ENCODE measurements around the gene SCN10A.

SCN10A gene

DNA sequence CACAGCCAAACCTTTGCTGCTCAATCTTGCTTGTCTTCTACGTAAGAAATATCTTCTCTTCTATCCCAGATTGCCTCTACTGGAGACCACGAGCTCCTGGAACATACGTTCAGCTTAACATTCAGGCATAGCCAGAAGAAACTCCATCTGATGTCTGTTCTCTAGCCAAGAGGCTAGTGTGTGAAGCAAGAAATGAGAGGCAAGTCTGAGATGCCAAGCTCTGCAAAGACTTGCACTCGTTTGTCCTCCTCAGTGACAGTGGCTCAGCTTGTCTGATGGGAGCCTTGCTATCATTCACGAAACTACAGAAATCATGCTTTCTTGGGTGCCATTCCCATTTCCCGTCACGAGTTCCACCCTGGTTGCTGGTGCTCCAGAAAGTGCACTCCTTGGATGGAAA is at the start of gene SCN10A:
TSS of gene SCN10A (minus strand) at position 192 of the 400 bp plus-strand sequence. CDS start 22,207 bp downstream, outside the sequence.
- no peak for DNase-seq

DNA sequence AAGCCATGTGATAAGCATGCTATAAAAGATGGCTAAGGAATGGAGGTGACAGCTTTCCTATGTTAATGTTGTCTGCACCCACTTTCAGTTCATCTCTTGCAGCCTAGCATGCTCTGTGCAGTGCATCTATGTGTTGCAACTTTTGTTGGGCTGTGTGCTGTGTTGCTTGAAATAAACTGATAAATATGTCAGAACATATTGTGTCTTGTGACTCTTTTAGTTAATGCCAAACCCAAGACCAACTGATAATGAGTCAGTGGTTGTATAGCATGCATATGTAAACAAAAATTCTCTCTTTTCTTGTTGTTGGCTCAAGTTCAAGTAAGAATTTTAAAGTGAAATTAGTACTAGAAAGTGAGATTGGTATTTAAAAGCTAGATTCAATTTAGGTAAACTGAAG is 37.0 kb upstream of the SCN10A start:
- no peak for DNase-seq

GRCh38 chr3:38843898-38844297 is 27.9 kb upstream of the SCN10A start:
- no peak for DNase-seq

GRCh38 chr3:38842266-38842965 is 26.4 kb upstream of the SCN10A start:
- DNase-seq, result no peak

- DNase-seq, result no peak
These were observed 25.0 kb upstream of the SCN10A start for GRCh38 chr3:38840987-38841386.

DNA sequence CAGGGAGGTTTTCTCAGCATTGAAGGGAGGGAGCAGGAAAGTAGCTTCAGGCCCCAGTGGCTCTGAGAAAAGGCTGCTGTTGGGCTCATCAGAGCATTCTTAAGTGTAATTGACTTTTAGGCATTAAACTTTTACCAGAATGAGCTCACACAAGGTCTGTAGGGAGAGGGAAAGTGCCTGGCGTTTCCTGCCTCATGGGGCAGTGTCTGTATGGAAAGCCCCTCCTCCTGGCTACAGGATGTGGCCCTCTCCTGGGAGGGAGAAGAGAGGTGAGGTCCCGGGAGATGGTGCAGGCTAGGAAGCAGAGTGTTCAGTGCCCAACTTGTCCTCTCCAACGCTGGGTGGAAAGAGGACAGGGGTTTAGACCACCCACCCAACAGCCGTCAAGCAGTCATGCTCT is 21.3 kb upstream of the SCN10A start:
- DNase-seq, result no peak

DNA sequence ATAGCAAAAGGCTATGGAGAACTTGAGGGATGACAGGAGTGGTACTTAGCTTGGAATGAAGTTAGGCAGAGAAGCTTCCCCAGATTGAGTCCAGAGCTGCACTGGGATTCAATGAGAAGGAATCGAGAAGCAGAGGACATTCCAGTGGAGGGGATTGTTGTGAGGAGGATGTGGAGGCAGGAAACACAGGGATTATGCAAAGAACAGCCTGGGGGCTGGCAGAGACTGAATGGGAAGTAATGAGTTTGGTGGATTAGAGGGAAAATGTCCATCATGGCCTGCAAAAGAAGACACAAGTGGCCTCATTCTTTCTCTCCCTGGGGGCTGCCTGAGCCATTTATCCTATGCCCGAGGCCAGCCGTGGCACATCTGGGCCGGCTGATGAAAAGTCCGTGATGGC is 20.5 kb upstream of the SCN10A start:
- DNase-seq, result no peak

GRCh38 chr3:38835939-38836338 is 19.9 kb upstream of the SCN10A start:
- DNase-seq, result no peak

GRCh38 chr3:38834717-38835116 is 18.7 kb upstream of the SCN10A start:
- DNase-seq, result no peak

- DNase-seq, result peak; percentile 68
These were observed 18.1 kb upstream of the SCN10A start for GRCh38 chr3:38834110-38834509.

DNA sequence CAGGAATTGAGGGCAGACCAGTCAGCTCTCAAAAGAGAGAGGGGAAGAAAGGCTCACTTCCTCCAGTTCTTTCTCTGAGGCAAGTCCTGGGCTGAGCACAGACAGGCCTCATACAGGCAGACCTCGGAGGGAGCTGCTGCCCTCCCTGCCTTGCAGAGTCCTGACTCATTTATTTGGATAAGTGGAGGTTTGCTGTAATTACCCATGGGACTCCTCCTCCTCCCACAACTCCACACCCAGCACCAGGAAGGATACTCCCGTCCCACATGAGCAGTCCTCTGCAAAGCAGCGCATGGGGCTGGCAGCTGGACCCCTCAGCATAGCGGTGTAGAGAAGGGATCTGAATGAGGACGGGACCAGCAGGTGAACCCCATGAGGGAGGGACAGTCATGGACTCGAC is 13.4 kb upstream of the SCN10A start:
- DNase-seq, result no peak

DNA sequence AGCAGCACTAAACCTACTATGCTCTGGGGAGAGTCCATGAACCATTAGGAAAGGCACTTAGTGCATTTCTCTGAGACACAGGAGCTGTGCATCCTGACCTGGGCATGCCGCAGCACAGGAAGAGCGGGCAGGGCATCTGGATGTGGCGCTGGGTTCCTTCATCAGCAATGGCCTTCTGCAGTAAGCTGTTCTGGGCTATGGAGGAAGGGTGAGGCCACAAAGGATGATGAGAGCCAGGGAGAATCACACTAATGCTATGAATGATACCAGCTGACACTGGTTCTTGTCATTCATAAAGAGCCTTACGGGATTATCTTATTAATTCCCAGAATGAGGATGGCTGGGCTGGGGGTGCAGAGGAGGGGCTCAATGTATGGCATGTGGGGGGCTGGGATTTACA is 12.7 kb upstream of the SCN10A start:
- DNase-seq, result no peak

DNA sequence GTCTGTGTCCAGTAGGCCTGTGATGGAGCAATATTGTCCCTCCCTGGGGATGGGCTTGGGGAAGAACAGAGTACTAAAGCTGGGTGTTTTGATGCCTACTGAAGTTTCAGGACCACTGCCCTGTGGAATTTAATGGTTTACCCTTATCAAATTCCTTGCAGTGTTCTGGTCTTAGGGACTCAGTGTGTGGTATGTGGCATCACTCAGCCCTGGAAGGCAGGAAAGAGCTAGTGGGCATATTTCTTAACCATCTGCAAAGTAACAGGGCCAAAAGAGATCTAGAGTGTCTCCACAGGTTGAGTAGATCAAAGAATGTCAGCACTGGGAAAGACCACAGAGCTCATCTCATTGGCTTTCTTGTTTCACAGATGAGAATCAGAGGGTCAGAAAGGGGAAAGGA is 11.8 kb upstream of the SCN10A start:
- DNase-seq, result no peak

DNA sequence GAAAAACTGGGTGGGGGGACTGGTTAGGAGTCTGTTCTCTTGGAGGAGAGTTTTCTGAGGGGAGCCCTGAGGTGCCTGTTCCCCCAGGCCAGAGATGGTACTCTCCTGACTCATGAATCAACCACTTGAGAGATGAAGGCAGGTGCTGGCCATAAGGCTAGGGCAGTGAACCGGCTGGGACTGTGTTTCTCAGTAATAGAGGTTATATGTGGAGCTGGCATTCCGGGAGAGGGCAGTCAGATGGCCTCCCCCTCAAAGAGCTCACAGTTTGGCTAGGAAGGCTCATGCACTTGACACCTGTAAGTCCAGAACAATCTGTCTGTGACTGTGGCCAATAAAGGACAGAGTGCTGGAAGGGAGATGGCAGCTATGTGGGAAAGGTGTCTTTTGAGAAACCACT is 10.0 kb upstream of the SCN10A start:
- DNase-seq, result no peak

DNA sequence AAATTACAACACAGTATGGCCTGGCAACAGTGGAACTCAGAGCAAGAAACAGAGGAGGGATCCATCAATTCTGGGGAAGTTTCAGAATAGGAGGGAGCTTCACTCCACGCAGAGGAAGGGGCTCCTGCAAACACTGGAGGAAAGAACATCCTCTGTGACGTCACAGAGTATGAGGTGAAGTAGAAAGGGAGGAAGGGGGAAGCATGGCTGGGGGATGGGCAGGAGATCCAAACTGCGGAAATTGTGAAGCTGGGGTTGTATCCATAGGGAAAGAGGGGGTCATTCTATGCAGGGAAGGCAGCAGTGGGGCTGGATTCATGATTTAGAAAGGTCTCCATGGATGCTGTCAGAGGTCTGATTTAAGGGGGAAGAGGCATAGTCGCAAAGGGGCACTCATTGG is 8.3 kb upstream of the SCN10A start:
- no peak for DNase-seq

DNA sequence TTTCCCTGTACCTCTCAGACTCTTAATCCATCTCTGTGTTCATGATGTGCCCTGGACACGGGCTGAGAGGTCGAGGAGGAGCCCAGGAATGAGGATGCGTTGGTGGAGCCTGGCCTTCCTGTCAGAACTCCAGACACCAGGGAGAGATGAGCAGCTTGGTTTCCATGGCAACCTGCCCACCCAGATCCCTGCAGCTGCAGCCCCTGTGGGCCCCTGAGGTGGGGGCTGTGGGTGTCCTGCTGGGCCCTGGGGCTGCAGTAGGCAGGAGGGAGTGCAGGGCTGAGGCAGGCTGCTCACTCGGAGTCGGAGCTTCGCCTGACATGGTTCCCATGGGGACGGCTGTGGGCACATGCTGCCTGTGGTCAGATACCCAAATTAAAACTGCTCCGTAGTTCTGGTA is 7.7 kb upstream of the SCN10A start:
- no peak for DNase-seq

GRCh38 chr3:38823186-38823585 is 7.2 kb upstream of the SCN10A start:
- DNase-seq, result no peak

GRCh38 chr3:38811822-38812221 is 4.2 kb downstream of the SCN10A start:
- DNase-seq, result no peak

DNA sequence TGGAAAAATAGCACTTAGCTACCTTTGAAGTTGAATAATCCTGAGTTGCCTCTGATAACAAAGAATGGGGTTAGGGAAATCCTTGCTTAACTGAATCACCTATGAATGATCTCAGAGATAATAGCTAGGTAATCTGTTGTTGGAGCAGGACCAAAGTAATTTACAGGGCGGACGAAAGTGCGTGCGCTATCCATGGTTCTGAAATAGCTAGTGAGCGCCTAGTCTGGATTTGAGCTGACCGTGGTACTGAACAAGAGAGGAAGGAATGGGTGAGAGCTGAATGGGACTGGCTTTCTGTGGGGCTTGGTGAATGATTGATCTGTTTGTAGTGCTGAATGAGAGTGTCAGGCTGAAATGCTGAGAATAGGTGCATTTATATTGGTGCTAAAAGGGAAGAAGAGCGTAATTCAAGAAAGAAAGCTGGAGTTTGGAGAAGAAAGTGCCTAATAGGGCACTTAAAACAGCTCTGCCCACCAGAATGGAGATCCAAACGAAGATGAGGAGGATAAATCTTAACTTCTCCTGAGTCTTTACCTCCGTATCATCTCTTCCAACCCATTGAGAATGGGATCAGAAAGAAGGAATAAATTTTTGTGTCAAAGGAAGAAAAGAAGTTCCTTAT is 10.1 kb downstream of the SCN10A start:
- peak; percentile 84 for DNase-seq

- no peak for DNase-seq
These were observed 11.0 kb downstream of the SCN10A start for GRCh38 chr3:38805004-38805403.

DNA sequence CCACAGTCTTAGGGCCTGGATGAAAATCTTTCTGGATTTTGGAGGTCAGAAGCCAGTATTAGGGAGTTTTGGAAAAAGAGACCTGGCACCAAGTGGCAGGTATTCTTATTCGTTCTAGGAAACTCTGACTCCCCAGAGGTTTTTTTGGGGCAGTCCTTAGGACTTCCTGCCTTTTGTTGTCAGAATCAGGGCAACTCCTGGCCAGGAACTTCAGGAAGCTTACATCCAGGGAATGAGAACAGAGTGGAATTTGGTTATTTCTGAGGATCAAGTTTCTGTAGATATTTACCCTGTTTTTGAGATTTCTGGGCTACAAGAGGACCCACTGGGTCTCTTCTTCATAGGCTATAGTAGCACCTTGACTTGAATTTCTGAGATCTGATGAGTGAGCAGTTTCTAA is 15.5 kb downstream of the SCN10A start:
- DNase-seq, result no peak

DNA sequence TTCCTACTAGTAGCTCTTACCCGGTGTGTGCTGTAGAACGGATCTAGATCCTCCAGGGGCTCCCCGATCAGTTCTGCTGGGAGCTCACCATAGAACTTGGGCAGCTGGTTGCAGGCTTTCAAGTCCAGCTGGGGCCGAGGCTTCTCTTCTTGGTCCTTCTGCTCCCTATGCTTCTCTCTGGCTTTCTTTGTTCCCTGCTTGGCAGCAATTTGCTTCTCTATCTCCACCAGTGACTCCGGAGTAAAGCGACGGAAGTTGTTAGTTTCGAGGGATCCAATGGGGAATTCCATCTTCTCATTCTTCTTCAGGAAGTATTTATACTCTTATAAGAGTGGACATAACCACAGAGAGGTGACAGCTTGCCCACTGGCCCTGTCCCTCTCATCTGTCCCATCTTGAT is 22.3 kb downstream of the SCN10A start:
- DNase-seq, result no peak

GRCh38 chr3:38792983-38793382 is 23.0 kb downstream of the SCN10A start:
- no peak for DNase-seq

GRCh38 chr3:38782148-38782547 is 33.9 kb downstream of the SCN10A start:
- no peak for DNase-seq

- DNase-seq, result no peak
These were observed 42.5 kb downstream of the SCN10A start for GRCh38 chr3:38773528-38773927.

All from KG1 (cell line).